ENCODE measurements around the gene RNASEL. TPM values are rescaled to one million over a fixed set of nuclear protein-coding genes. Genes with fewer than 3 reads are reported as not detected.

RNASEL gene
- total and polyA plus RNA-seq, 9 of the 15 experiments (the other 6 are each of a cell fraction or from before 2014, with no cell fraction given), result 4.3 to 11.1 (median 7.2) TPM

GRCh38 chr1:182570611-182570970 lies 18.5 kb downstream of the RNASEL start:
- H3K4me1 ChIP-seq (replicated peaks in 1 of 2; ENCODE audit: control insufficient read depth in 2 of 2, insufficient read depth in 2 of 2, low read length in 2 of 2), result peaks cover 0 to 4% of the 10 kb centered on the region in 2 experiments; a peak in 2 of 5 replicates
- peak; percentile 32 for FAIRE-seq
- no peak; the same call in 2 of the 3 replicates for ATAC-seq
- peaks cover 0 to 3% of the 10 kb centered on the region in 2 experiments; a peak in 2 of 5 replicates for H3K27me3 ChIP-seq (ENCODE audit: control insufficient read depth in 2 of 2, insufficient read depth in 2 of 2, low read length in 2 of 2)
- H3K9ac ChIP-seq (ENCODE audit: insufficient read depth in 1 of 2, low read depth in 2 of 2, low read length in 2 of 2), result no peak overlapping the region
- no peaks in the 10 kb centered on the region for H4K20me1 ChIP-seq (replicated peaks; ENCODE audit: control insufficient read depth, insufficient read depth, low read length)
- WGBS (ENCODE audit: insufficient coverage, low coverage, missing lambda C conversion rate), result 44% methylated on average over 2 of the region's 2 CpGs
- in situ Hi-C loops (cut with MboI), result no loop called here
- CTCF ChIA-PET (ENCODE audit: low intra/inter-chr PET ratio), result no interaction called here
- H3K79me2 ChIP-seq (ENCODE audit: control insufficient read depth, insufficient read depth, low read length), result no peaks in the 10 kb centered on the region
- BruUV-seq (replicated peaks), result no TSS peak
- H3K4me3 ChIP-seq, result no peak overlapping the region
- peak overlapping the region; percentile 77 for H2AFZ ChIP-seq (ENCODE audit: low read depth, low read length)
- POLR2A ChIA-PET, result no interaction called here
- H3K36me3 ChIP-seq (ENCODE audit: control insufficient read depth, insufficient read depth, low read length), result peaks cover 7% of the 10 kb centered on the region; the same call in 2 of the 3 replicates
- intact Hi-C loops (cut with micrococcal nuclease), result no loop called here
- DNase-seq (ENCODE audit: extremely low read depth in 1 of 4, low spot score in 3 of 4), result no peak
- TF ChIP-seq ZNF239 (CRISPR knock-in tag; IDR thresholded peaks at IDR 0.05) (no peak), POLR2AphosphoS5 (IDR thresholded peaks at IDR 0.05; ENCODE audit: control insufficient read depth, insufficient read depth, low read depth, low read length) (no peak), ZNF324 (CRISPR knock-in tag; IDR thresholded peaks at IDR 0.05) (no peak), EZH2 (IDR thresholded peaks at IDR 0.05; ENCODE audit: borderline replicate concordance, low read depth, low read length) (no peak), CBX1 (IDR thresholded peaks at IDR 0.05; ENCODE audit: low read depth) (no peak), NR2F6 (CRISPR knock-in tag; IDR thresholded peaks at IDR 0.05) (no peak), SRSF1 (IDR thresholded peaks at IDR 0.05; ENCODE audit: low read depth, low read length) (no peak), PHB (CRISPR knock-in tag; IDR thresholded peaks at IDR 0.05) (no peak), MCM5 (IDR thresholded peaks at IDR 0.05; ENCODE audit: low read depth) (no peak), MEF2A (IDR thresholded peaks at IDR 0.05; ENCODE audit: control insufficient read depth, low read depth, low read length) (no peak), RAD51 (IDR thresholded peaks at IDR 0.05; ENCODE audit: borderline replicate concordance, low read depth) (no peak), COPS2 (conservative IDR thresholded peaks at IDR 0.05) (no peak), HMG20B (CRISPR knock-in tag; IDR thresholded peaks at IDR 0.05) (no peak), ELK1 (CRISPR knock-in tag; IDR thresholded peaks at IDR 0.05) (no peak), RB1 (IDR thresholded peaks at IDR 0.05; ENCODE audit: low read depth) (no peak)
- H3K27ac ChIP-seq (ENCODE audit: extremely low read depth, low read depth, low read length), result no peak overlapping the region
- no peak overlapping the region for H3K4me2 ChIP-seq (ENCODE audit: insufficient read depth, low read length)
- H3K9me3 ChIP-seq (replicated peaks; ENCODE audit: control insufficient read depth, insufficient read depth, low read depth, low read length), result no peaks in the 10 kb centered on the region
- no peaks in the 10 kb centered on the region for H3K9me1 ChIP-seq (ENCODE audit: control insufficient read depth, insufficient read depth, low read length)

All from K562 (cell line).